NCI-H2029 treated with DMSO at 0.1 percent for 48 hours (cell line): ENCODE measurements around the gene PPP1R1C.

Experiments used
- DNase-seq: peaks from one replicate; lab custom pipeline; 2025; lab: John Stamatoyannopoulos, UW

Gene PPP1R1C

DNA sequence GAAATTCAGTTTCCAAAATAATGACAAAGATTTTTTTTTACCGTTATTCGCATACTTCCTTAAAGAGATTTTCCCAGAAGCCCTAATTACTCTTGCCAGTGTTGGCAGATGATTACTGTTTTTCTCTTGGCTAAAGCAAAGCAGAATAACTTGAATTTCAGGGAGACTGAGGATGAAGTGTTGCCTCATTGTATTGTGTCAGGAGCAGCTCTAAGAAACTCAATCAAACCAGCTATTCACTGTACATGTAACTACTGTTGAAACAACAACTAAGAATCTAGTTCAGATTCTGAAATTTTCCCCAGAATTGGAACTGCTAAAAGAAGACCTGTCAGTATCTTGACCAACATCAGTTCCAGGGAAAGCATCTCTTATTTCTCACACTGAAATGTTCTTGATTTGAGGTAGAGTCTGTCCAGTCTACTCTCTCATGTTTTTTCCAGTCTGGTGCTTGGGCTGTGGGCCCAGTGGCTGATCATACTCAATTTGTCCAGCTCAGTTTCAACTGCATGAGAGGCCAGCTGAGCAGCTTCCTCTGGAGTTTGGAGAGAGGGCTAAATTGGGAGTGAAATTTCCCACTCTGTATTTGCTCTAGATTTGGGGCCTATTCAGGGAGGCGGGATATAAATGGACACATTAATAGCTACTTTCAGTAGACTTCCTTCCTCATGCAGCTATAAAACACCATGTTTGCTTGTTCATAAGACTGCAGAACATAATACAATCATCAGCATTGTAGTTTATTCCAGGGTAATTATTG is 78.5 kb downstream of the PPP1R1C start:
- DNase-seq, result no peak

DNA sequence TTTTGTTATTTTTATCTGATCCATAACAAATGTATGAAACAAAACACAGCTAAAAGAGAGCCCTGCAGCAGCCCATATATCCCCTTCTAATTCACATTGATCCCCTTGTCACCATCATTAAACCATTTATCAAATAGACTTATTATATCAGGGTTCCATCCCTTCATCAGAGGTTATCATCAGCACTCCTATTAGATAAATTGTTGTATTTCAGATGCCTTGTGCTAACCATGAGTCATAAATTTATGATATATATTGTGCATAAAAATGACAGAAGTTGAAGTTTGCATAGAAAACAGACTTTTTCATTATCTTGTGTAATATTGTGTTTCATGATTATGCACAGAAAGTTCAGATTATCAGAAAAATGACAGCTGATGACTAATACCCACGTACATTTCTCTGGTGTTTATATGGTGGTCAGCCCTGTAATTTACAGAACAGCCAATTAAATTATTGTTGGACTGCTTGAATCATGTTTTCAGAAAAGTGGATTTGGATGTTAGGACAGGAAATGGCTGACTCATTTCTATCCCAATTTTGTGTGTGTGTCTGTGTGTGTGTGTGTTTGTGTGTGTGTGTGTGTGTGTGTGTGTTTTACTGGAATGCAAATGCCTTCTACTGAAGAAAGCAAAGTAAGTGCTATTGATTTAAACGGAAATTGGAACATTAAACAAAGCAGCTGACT is 80.9 kb downstream of the PPP1R1C start:
- DNase-seq, result no peak

DNA sequence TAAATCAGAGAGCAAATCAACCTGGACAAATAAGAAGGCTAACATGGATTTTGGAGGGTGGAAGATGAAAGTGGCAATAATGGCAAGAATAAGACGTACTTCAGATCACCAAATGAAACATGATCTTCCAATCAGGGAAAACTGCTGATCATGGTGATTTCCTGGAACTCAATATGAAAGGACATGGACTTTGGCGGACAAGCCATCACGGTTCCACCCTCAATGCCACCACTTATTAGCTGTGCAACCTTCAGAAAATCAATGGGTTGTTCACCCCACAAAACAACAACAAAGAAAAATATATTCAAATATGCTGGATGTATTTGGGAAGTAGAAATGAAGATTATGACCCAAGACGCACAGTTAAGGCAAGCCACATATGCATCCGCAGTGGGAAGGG is 81.7 kb downstream of the PPP1R1C start:
- no peak for DNase-seq

DNA sequence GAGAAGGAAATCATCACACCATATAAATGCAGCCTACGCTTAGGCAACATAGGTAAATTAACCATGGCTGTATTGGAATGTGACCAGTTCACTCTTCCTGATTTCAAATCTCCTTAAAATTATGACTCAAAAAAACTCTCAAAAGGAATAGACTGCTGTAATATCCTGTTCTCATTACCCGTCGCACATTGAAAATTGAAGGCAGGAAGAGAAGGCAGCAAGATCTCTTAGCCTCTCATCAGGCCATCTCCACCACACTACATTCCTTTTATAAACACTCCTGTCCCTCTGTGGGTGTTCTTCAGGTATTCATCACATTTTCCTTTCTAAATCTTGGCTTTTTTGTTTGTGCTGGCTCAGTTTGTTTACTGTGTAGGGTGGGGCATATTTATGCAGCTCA is 83.2 kb downstream of the PPP1R1C start:
- no peak for DNase-seq

DNA sequence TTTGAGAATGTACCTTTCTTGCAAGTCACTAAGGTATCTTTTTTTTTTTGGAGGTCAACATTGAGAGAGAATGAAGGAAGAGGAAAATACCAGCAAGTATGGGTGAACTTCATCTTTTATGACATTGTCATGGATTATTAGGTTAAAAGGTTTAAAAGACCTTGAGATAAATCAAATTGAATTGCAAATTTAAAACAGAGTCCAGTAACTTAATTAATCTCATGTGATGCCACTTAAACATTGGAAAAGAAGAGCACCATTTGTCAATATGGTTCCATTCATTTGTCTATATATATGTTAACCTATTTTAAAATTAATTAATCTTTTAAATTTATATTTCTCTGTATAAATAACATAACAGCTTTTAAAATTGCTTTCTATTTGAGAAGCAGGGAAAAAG is 83.8 kb downstream of the PPP1R1C start:
- DNase-seq, result no peak

DNA sequence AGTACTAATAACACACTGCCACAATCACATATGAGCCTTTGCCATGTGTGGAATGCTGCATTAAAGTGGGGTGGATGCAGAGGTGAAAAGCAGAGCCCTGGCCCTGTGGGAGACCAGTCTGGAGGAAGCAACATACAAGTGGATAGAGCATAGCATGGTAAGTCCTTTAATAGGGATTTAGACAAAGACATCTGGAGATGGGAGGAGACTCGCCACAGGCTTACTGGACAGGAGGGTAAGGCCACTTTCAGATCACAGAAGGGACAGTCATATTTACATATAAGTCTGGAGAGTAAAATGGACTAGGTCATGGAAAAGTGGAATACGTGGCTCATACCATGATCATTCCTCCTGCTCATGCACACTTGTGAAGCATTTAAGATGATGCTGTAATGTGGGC is 84.3 kb downstream of the PPP1R1C start:
- DNase-seq, result no peak

DNA sequence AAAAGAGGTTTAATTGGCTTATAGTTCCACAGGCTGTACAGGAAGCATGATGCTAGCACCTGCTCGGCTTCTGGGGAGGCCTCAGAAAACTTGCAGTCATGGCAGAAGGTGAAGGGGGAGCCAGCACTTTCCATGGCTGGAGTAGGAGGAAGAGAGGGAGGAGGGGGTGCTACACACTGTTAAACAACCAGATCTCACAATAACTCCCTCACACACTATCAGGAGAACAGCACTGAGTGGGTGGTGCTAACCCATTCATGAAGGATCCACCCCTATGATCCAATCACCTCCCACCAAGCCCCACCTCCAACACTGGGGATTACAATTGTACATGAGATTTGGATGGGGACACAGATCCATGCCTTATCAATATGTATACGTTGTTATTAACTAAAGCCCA is 85.1 kb downstream of the PPP1R1C start:
- no peak for DNase-seq

DNA sequence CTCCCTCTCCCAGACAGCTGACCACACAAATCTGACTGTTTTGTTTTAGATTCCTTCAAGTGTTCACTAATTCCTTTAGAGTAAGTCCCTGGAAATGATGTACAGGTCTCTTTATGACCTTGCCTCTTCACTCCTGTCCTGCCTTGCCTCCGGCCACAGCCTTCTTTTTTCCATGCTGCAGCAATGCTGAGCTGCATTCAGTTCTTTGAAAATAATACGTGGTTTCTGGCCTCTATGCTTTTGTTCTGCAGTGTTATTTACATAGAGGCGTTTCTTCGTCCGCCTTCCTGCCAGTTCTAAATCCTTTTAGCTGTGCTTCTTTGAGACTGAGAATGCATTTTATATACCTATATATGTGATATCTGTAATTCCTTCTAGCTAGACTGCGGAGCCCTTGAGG is 87.2 kb downstream of the PPP1R1C start:
- no peak for DNase-seq

DNA sequence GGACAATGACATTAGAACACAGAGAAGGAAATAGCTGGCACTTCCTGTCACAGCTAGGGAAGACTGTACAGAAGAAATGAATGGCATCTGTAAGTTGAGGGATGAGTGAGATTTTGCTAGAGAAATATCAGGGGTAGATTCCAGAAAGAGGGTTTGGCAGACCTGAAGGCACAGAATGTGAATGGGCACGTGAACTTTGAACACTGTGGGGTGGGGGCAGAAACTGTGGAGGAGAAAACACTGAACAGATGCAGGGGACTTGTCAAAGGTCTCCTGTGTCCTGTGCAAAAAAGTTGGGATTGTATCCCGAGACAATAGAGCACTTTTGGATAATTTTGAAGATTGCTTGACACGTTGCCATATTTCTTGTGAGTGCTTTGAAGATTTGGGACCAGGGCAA is 88.0 kb downstream of the PPP1R1C start:
- no peak for DNase-seq

DNA sequence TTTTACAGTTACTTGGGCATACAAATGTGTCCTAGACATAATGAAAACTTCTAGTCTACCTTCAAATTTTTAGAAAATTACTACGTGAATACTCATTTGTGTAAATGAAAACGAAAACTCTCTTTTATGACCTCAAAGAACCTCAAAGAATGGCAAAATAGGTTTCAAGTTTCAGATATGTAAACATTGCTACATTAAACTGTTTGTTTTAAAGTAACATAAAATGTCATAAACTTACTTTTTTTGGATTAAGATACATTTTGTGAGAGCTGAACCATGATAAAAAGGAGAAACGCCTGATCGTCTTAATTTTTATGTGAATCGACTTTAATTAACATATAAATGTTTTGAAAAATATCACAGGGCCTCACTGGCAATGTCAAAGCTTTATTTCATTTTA is 91.4 kb downstream of the PPP1R1C start:
- DNase-seq, result no peak

DNA sequence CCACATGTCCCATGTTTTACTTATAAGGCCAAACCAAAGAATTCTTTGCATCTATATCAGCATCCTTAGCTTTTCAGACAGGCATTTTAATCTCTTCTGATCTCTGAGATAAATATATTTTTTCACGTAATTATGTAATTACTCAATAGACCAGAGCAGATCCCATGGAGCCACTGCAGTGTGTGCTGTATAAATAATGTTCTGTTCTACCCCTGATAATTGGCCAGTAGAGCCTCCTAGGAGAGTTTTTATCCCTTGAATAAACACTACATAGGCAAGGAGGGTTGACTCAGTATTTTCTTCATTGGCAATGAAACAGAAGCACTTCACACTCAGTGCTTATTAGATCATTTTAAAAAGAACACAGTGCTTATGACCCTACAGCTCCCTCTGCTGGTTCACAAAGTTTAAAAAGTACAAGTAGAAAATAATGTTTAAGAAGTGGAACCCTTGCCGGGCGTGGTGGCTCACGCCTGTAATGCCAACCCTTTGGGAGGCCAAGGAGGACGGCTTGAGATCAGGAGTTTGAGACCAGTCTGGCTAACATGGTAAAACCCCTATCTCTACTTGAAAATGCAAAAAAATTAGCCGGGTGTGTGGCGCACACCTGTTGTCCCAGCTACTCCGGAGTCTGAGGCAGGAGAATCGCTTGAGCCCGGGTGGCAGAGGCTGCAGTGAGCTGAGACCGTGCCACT is 91.9 kb downstream of the PPP1R1C start:
- DNase-seq, result peak; percentile 91

DNA sequence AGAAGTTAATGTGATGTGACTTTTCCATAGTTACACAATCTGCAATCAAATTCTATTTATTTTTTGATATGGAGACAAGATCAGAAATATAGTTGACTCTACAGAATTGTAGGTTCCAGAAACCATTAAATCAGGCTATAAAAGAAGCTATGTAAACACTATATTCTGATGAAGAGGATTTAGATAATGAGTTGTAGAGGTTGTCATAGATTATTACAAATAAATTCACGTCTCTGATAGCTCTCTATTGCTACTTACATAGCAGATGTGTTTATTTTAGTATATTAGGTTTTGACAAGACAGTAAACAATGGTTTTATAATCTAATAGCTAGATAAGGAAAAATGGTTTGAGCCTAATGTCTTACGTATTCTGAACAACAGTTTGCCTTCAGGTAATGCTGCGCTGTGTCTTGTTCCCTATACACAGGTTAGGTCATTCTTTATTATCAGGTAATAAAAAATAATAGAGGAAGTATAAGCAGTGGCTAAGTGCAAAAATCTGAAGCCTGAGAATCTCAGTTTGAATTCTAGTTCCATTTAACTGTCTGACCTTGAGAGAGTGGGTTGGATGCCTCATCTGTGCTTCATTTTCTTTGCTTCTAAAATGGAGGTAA is 93.4 kb downstream of the PPP1R1C start:
- DNase-seq, result peak; percentile 24

DNA sequence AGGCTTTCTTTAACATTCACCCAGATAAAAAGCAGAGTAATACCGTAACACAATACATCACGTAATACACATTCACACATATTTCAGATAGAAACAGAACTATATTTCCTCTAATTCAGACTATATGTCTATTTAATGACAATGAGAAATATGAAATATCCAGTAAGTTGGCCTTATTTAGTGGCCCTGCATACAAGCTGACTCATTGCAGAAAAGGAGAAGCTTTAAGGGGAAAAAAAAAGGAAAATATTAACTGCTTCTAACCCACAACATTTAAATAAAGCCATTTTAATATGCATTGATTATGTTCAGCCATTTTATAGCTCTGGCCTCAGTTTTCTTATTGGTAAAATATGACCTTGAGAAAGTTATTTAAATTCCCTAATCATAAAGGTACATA is 94.8 kb downstream of the PPP1R1C start:
- no peak for DNase-seq

DNA sequence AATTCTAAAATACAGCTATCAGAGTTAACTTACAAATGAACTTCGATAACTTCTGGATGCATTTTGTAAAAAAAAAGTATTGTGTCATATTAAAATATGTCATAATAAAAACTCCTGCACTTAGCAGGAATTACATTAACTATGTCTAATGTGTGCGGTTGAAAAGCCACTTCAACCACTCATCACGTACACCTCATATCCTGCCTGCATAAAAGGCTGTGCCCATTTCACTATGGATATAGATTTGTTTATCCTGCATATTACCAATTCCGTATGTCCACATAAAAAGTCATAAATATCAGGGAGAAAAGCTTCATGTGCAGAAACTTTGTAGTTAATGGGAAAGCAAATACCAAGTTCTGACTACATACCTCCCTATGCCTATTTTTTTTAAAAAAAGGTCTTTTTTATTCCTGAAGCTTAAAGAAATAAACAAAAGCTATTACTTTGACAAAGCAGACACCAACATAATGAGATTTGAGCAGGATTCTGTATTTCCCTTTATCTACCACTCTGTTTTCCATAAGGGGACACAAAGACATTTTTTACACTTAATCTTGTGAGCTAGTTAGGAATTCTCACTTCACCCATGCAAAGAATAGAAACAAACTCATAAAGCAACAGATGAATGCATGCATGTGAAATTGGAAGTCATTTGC is 96.1 kb downstream of the PPP1R1C start:
- no peak for DNase-seq

DNA sequence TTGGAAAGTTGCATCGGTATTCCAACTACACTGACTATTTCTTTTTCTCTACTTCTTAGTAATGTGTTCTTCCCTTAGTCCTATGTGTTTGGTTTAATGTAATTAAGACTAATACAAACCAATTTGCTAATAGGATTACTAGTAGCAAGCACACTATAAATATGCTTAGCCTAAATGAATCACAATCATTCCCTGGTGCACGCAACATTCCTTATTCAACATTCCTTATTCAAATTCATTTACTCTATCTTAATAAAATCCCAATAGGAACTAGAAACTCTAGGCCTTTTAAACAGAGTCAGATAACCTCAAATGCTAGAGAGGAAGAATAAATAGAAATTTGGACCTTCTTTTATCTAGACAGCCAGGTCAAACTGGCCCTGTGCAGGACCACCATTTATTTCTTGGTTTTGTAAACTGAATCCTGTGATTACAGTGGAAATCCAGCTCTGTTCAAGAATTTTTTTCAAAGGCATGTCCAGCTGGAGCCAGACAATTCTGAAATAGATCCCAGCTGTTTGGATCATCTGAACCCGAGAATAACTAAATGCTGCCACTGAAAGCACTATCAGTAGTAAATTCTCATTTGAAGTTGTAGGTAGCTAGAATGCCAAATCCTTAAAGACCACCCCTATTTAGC is 103.1 kb downstream of the PPP1R1C start:
- DNase-seq, result no peak

DNA sequence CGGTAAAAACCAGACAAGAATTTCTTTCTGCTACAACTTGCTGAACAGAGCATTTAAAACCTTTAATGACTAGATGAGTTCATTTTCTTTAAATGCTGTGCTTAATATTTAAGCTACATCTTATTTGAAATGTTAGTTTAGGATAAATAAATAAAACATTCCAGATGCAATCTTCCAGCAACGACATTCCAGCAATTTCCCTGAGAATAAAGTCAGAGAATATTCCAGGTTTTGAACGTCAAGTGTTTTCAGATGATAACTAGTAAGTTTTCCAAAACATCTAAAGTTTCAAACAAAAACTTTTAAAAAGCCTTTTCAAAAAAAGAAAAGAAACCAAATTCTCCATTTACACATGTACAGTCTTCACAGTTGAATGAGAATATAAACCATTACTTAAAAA is 104.8 kb downstream of the PPP1R1C start:
- DNase-seq, result no peak

DNA sequence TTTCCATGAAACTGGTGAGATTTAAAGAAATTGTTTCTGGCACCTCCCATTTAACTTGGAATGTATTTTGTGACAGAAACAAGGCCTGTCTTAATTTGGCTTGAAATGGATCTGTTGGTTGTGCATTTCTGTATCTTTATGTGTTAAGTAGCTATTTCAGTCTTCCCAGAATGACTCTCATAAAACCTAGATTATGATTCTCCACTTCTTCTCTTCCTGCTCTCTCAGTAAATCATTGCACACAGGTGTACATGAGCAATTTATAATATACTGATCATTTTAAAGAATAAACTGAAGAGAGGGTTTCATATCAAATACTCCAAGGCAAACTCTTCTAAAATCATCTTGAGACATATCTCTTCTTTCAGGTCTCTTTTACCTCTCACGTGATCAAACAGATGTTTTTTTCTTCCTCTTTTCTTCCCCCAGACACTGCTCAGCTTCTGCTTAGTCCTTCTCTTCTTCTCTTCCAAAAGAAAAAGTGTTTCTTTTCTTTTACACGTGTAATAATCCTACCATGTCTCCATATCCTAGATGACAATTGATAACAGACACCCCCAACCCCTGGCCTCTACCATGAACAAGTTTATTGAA is 112.0 kb downstream of the PPP1R1C start:
- no peak for DNase-seq

DNA sequence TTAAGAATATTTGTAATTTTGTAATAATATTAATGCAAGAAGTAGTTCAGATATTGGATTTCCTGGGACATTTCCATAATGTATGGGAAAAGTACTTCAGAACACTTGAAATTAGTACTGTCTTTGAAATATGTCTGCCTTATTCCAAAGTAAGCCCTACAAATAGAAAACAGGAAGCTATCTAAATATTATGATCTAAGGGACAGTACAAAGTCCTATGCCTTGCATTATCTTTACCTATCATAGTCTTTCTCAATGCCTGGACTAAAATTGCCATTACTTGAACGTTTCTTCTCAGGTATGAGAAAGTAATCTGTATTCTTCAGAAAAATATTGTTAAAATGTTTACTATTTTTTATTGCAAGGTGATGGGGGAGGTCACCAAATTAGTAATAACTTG is 113.0 kb downstream of the PPP1R1C start:
- no peak for DNase-seq

DNA sequence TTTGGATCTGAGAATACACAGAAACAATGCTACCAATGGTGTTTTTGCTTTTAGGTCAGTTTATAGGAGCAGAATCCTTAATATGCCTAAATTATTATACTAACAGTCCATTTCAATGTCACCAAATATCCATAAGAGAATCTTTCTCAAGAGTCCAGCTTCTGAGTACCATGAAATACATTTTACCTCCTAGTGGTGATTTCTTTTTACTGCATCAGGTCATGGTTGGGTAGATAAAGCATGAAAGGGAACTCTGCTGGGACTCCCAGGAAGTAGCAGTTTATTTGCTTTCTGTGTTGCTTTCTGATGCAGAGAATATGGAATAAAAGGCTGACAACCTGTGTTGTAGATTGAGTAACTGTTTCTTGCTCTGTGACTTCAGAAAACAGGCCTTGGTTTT is 115.6 kb downstream of the PPP1R1C start:
- DNase-seq, result no peak

DNA sequence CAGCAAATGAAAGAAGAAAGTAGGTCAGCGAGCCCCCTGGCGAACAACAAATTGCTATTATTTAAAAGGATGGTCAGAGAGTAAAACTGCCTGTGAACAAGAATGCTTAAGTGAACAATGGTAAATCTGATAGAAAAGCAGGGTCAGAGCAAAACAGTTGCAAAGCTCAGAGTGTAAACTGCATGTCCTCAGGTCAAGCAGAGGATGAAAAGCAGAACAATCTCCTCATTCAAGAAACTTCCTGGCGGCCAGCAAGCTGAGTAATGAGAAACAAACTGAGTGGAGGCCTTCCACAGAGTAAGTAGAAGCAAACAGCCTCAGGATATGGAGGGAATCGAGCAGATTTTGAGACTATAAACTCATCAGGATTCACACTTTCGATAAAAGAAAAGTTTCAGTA is 117.9 kb downstream of the PPP1R1C start:
- no peak for DNase-seq

DNA sequence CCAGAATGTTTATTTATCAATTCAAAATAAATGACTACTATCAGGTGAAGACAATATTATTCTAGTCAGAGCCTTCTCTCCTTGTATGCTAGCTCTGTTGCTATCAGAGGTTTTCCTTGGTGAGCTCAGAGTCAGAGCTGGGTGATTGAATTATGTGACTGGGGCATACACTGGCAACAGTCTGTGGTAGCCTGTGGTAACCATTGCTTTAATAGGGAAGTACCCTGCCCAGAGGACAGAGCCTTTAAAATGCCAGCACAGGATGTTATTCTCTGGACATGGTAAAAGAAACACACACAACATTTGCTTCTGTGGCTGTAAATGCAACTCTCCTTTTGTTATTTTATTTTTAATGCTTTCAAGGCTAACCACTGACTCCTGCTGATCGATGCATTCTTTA is 124.7 kb downstream of the PPP1R1C start:
- DNase-seq, result no peak
